GM19324 (cell line): ENCODE results near the gene PROS1.
"Not testable (repeated sequence)": the region's sequence is repeated elsewhere in the genome, so short reads cannot be mapped to it uniquely, and the experiment has no call there.

Experiments used
- ATAC-seq: cut with Tn5 transposase; IDR thresholded peaks from one replicate; pipeline ENCODE4 v1.9.1; 2021; ENCODE audit warnings: mild to moderate bottlenecking, moderate library complexity; ENCODE audit not compliant: unreplicated experiment, low FRiP score

The PROS1 gene

GRCh38 chr3:93906245-93906644 is 67.5 kb downstream of the PROS1 start:
- no peak for ATAC-seq

GRCh38 chr3:93904568-93904967 is 69.1 kb downstream of the PROS1 start:
- no peak for ATAC-seq

GRCh38 chr3:93878250-93879017 is 95.3 kb downstream of the PROS1 start:
- ATAC-seq: not testable (repeated sequence)

GRCh38 chr3:93877427-93877826 is 96.3 kb downstream of the PROS1 start:
- not testable (repeated sequence) for ATAC-seq

- not testable (repeated sequence) for ATAC-seq
These were observed 100.3 kb downstream of the PROS1 start for GRCh38 chr3:93873412-93873811.

GRCh38 chr3:93867425-93867824 is 106.3 kb downstream of the PROS1 start:
- no peak for ATAC-seq

- no peak for ATAC-seq
These were observed 112.7 kb downstream of the PROS1 start for GRCh38 chr3:93861017-93861416.

- no peak for ATAC-seq
These were observed 118.3 kb downstream of the PROS1 start for GRCh38 chr3:93855401-93855800.

GRCh38 chr3:93852228-93852627 is 121.5 kb downstream of the PROS1 start:
- not testable (repeated sequence) for ATAC-seq

- no peak for ATAC-seq
These were observed 129.7 kb downstream of the PROS1 start for GRCh38 chr3:93843981-93844380.

GRCh38 chr3:93839193-93839592 is 134.5 kb downstream of the PROS1 start:
- not testable (repeated sequence) for ATAC-seq
